H9 (cell line): ENCODE data around the gene ZBTB38. TPM values are rescaled to one million over a fixed set of nuclear protein-coding genes. Genes with fewer than 3 reads are reported as not detected.

Experiments used
- DNase-seq: peaks from one replicate; pipeline ENCODE4 v3.0.0-alpha.2; 2017
- H2AFZ ChIP-seq: one replicate; pipeline ENCODE4 v1.6.1; 2013; ENCODE audit warnings: mild to moderate bottlenecking, low read length, control low read depth, moderate library complexity
- H2AK5ac ChIP-seq: 2 replicates; pipeline ENCODE4 v1.6.1; 2013; ENCODE audit warnings: low read length, control low read depth, mixed read lengths; ENCODE audit not compliant: insufficient read length
- H2BK120ac ChIP-seq: one replicate; pipeline ENCODE4 v1.6.1; 2013; ENCODE audit warnings: low read depth, mild to moderate bottlenecking, low read length, control low read depth, inconsistent platforms; ENCODE audit not compliant: poor library complexity, severe bottlenecking
- H2BK12ac ChIP-seq: 2 replicates; pipeline ENCODE4 v1.6.1; 2013; ENCODE audit warnings: low read length, control low read depth, mixed read lengths, low read depth; ENCODE audit not compliant: insufficient read length
- H2BK15ac ChIP-seq: 2 replicates; pipeline ENCODE4 v1.6.1; 2013; ENCODE audit warnings: low read depth, low read length, control low read depth
- H2BK20ac ChIP-seq: one replicate; pipeline ENCODE4 v1.6.1; 2013; ENCODE audit warnings: low read depth, mild to moderate bottlenecking, low read length, control low read depth, inconsistent platforms; ENCODE audit not compliant: poor library complexity, severe bottlenecking
- H2BK5ac ChIP-seq: 2 replicates; pipeline ENCODE4 v1.6.1; 2013; ENCODE audit warnings: low read length, control low read depth, mixed read lengths; ENCODE audit not compliant: insufficient read length
- H3K14ac ChIP-seq: 2 replicates; pipeline ENCODE4 v1.6.1; 2013; ENCODE audit warnings: low read length, control low read depth; ENCODE audit not compliant: insufficient read depth
- H3K18ac ChIP-seq: 2 replicates; pipeline ENCODE4 v1.6.1; 2013; ENCODE audit warnings: low read depth, mild to moderate bottlenecking, mixed read lengths, low read length, control low read depth; ENCODE audit not compliant: insufficient read length
- H3K23ac ChIP-seq: 2 replicates; pipeline ENCODE4 v1.6.1; 2013; ENCODE audit warnings: low read length, control low read depth, mixed read lengths, low read depth; ENCODE audit not compliant: insufficient read length
- H3K23me2 ChIP-seq: 2 replicates; pipeline ENCODE4 v1.6.1; 2013; ENCODE audit warnings: low read depth, mild to moderate bottlenecking, mixed read lengths, low read length, control low read depth; ENCODE audit not compliant: insufficient read length, poor library complexity, severe bottlenecking
- H3K27ac ChIP-seq: 2 replicates; pipeline ENCODE4 v1.5.1; 2013; ENCODE audit warnings: low read length, control low read depth, mixed read lengths, low read depth; ENCODE audit not compliant: insufficient read length
- H3K27me3 ChIP-seq: 2 replicates; pipeline ENCODE4 v1.6.1; 2013; ENCODE audit warnings: low read length, control low read depth, inconsistent platforms; ENCODE audit not compliant: insufficient read depth
- H3K4ac ChIP-seq: 2 replicates; pipeline ENCODE4 v1.6.1; 2013; ENCODE audit warnings: low read depth, mild to moderate bottlenecking, control low read depth, inconsistent platforms, low read length, moderate library complexity
- H3K4me1 ChIP-seq: 2 replicates; pipeline ENCODE4 v1.6.1; 2013; ENCODE audit warnings: low read length, control low read depth, inconsistent platforms; ENCODE audit not compliant: insufficient read depth
- H3K4me2 ChIP-seq: 2 replicates; pipeline ENCODE4 v1.6.1; 2013; ENCODE audit warnings: low read length, control low read depth, mixed read lengths; ENCODE audit not compliant: insufficient read length, insufficient read depth
- H3K56ac ChIP-seq: 2 replicates; pipeline ENCODE4 v1.6.1; 2013; ENCODE audit warnings: low read depth, mild to moderate bottlenecking, mixed read lengths, low read length, control low read depth; ENCODE audit not compliant: insufficient read length
- H3K79me1 ChIP-seq: 2 replicates; pipeline ENCODE4 v1.6.1; 2013; ENCODE audit warnings: low read depth, mild to moderate bottlenecking, moderate library complexity, low read length, control low read depth, inconsistent platforms; ENCODE audit not compliant: insufficient read depth, poor library complexity, severe bottlenecking
- H3K79me2 ChIP-seq: 2 replicates; pipeline ENCODE4 v1.6.1; 2013; ENCODE audit warnings: low read length, control low read depth, inconsistent platforms; ENCODE audit not compliant: insufficient read depth
- H3K9ac ChIP-seq: 2 replicates; pipeline ENCODE4 v1.6.1; 2013; ENCODE audit warnings: low read length, control low read depth, mixed read lengths; ENCODE audit not compliant: insufficient read length; ENCODE audit errors: extremely low read depth
- H3K9me3 ChIP-seq: one replicate; pipeline ENCODE4 v1.6.1; 2013; ENCODE audit warnings: low read depth, low read length, inconsistent platforms; ENCODE audit not compliant: control insufficient read depth
- H3T11ph ChIP-seq: one replicate; pipeline ENCODE4 v1.6.1; 2013; ENCODE audit warnings: mild to moderate bottlenecking, low read length, control low read depth, inconsistent platforms
- H4K20me1 ChIP-seq: one replicate; pipeline ENCODE4 v1.6.1; 2013; ENCODE audit not compliant: control insufficient read depth, insufficient read length, insufficient read depth
- H4K5ac ChIP-seq: 2 replicates; pipeline ENCODE4 v1.6.1; 2013; ENCODE audit warnings: low read depth, mild to moderate bottlenecking, mixed read lengths, low read length, control low read depth; ENCODE audit not compliant: insufficient read length
- H4K8ac ChIP-seq: replicated peaks from 2 replicates; pipeline ENCODE4 v1.6.1; 2013; ENCODE audit warnings: low read length, control low read depth, mixed read lengths, low read depth; ENCODE audit not compliant: insufficient read length
- H4K91ac ChIP-seq: 2 replicates; pipeline ENCODE4 v1.6.1; 2013; ENCODE audit warnings: low read depth, mild to moderate bottlenecking, moderate library complexity, mixed read lengths, low read length, control low read depth; ENCODE audit not compliant: insufficient read length
- H3K27ac Mint-ChIP-seq, 3 experiments: 2 replicates in 2 of 3; 3 replicates in 1 of 3; pipeline ENCODE4 v1.8.0; 2020 to 2021; ENCODE audit warnings: mixed read lengths in 3 of 3, mild to moderate bottlenecking in 1 of 3, moderate library complexity in 1 of 3
- H3K27me3 Mint-ChIP-seq: 2 replicates; pipeline ENCODE4 v1.8.0; 2021; ENCODE audit warnings: low read depth, mild to moderate bottlenecking, moderate library complexity, mixed read lengths
- H3K36me3 Mint-ChIP-seq, 3 experiments: 2 replicates in 2 of 3; 3 replicates in 1 of 3; pipeline ENCODE4 v1.8.0; 2020 to 2021; ENCODE audit warnings: low read depth in 3 of 3, mixed read lengths in 3 of 3; ENCODE audit not compliant: insufficient read depth in 1 of 3
- H3K4me1 Mint-ChIP-seq, 2 experiments: 2 replicates each; pipeline ENCODE4 v1.8.0; 2020; ENCODE audit warnings: mixed read lengths in 2 of 2
- H3K4me3 Mint-ChIP-seq, 2 experiments: 2 replicates in 1 of 2; 3 replicates in 1 of 2; pipeline ENCODE4 v1.8.0; 2020 to 2021; ENCODE audit warnings: mild to moderate bottlenecking in 2 of 2, mixed read lengths in 2 of 2, moderate library complexity in 1 of 2
- H3K9me3 Mint-ChIP-seq, 2 experiments: 2 replicates in 1 of 2; 3 replicates in 1 of 2; pipeline ENCODE4 v1.8.0; 2020; ENCODE audit warnings: mild to moderate bottlenecking in 2 of 2, mixed read lengths in 2 of 2, moderate library complexity in 1 of 2
- WGBS: extraction: QIAGEN DNeasy Blood & Tissue Kit; methylation state at CpG from one replicate; pipeline ENCODE4 v1.1.7; 2013; ENCODE audit warnings: missing lambda C conversion rate, low lambda C conversion rate, mixed read lengths; ENCODE audit not compliant: insufficient read length; ENCODE audit errors: extremely low coverage; 5-methylcytosine and 5-hydroxymethylcytosine counted together
- total RNA-seq: library from RNA; stranded (reverse); gene quantifications from 2 replicates; pipeline ENCODE4 v1.2.1, GENCODE V29; 2021
- TF ChIP-seq, protein P1 (sequence below): fragments of 200-600 bp; sonication (generic); conservative IDR thresholded peaks from 3 replicates; pipeline ENCODE4 v1.8.0; 2021; ENCODE audit warnings: antibody characterized with exemption, mild to moderate bottlenecking

ZBTB38 gene
- total RNA-seq, 1 experiment from 2014 or later: 14.6 TPM

DNA sequence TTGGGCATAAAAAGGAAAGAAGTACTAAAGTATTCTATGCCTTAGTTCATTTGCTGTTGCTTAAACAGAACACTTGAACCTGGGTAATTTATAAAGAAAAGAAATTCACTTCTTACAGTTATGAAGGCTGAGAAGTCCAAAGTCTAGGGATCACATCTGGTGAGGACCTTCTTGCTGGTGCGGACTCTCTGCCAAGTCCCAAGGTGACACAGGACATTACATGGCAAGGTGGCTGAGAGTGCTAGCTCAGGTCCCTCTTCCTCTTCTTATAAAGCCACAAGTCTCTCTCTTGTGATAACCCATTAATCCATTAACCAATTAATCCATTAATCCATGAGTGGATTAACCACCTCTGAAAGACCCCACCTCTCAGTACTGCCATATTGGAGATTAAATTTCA is 3.1 kb upstream of the ZBTB38 start:
- no peak overlapping the region for H4K91ac ChIP-seq
- H3K18ac ChIP-seq: no peak overlapping the region
- Mint-ChIP-seq H3K4me1 (peaks cover 37 to 45% of the 10 kb centered on the region in 2 experiments), H3K27ac (no peak overlapping the region), H3K4me3 (no peak overlapping the region), H3K9me3 (peaks cover 10 to 11% of the 10 kb centered on the region in 2 experiments), H3K27me3 (no peaks in the 10 kb centered on the region; the same call in none of the 2 replicates), H3K36me3 (peaks cover 0 to 11% (median 4%) of the 10 kb centered on the region in 3 experiments; a peak in 4 of 7 replicates)
- DNase-seq: no peak
- no peak overlapping the region for H3K27ac ChIP-seq
- no peak overlapping the region for H4K8ac ChIP-seq
- H3K23ac ChIP-seq: no peak overlapping the region
- no peak overlapping the region for H3K9ac ChIP-seq
- H2BK20ac ChIP-seq: no peak overlapping the region
- no peak overlapping the region for H3T11ph ChIP-seq
- H3K56ac ChIP-seq: no peak overlapping the region
- no peaks in the 10 kb centered on the region for H4K20me1 ChIP-seq
- no peak overlapping the region for H2AFZ ChIP-seq
- no peaks in the 10 kb centered on the region for H3K9me3 ChIP-seq
- H2BK5ac ChIP-seq: no peak overlapping the region
- no peak overlapping the region for H3K14ac ChIP-seq
- TF ChIP-seq, protein P1, sequence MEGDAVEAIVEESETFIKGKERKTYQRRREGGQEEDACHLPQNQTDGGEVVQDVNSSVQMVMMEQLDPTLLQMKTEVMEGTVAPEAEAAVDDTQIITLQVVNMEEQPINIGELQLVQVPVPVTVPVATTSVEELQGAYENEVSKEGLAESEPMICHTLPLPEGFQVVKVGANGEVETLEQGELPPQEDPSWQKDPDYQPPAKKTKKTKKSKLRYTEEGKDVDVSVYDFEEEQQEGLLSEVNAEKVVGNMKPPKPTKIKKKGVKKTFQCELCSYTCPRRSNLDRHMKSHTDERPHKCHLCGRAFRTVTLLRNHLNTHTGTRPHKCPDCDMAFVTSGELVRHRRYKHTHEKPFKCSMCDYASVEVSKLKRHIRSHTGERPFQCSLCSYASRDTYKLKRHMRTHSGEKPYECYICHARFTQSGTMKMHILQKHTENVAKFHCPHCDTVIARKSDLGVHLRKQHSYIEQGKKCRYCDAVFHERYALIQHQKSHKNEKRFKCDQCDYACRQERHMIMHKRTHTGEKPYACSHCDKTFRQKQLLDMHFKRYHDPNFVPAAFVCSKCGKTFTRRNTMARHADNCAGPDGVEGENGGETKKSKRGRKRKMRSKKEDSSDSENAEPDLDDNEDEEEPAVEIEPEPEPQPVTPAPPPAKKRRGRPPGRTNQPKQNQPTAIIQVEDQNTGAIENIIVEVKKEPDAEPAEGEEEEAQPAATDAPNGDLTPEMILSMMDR: no peak
- no peaks in the 10 kb centered on the region for H3K79me2 ChIP-seq
- H3K79me1 ChIP-seq: no peaks in the 10 kb centered on the region
- no peak overlapping the region for H2BK12ac ChIP-seq
- peaks cover 12% of the 10 kb centered on the region; the same call in 1 of the 2 replicates for H3K4me1 ChIP-seq
- H3K4me2 ChIP-seq: no peak overlapping the region
- H2AK5ac ChIP-seq: no peak overlapping the region
- no peak overlapping the region for H2BK15ac ChIP-seq
- H2BK120ac ChIP-seq: no peak overlapping the region
- H3K23me2 ChIP-seq: no peaks in the 10 kb centered on the region
- no peak overlapping the region for H4K5ac ChIP-seq
- H3K4ac ChIP-seq: no peak overlapping the region
- no peaks in the 10 kb centered on the region for H3K27me3 ChIP-seq
- WGBS: no CpG with 5 or more reads among the region's 1 CpG
